ENCODE measurements around the gene VWA5A. TPM values are rescaled to one million over a fixed set of nuclear protein-coding genes. Genes with fewer than 3 reads are reported as not detected.

VWA5A gene
- total RNA-seq, 1 donor from 2014 or later = 8.7 TPM

DNA sequence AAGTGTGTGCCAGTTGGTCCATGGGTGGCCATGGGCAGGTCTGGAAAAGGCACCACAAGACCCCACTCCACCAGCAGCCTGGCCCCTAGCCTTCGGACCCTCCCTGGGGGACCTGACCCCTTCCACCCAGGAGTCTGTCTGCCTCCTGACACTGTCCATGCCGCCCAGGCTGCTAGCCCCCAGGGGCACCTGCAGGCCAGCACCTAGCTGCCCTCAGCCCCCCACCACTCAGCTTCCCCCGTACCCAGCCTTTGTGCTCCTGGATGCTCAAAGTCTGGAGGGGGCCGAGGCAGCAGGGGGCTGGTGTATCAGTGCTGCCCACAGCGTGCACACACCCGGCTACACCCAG, 39.8 kb upstream of the VWA5A start:
- Mint-ChIP-seq H3K4me3 (ENCODE audit: unreplicated experiment) (no peak overlapping the region), H3K36me3 (ENCODE audit: low read depth, unreplicated experiment) (no peaks in the 10 kb centered on the region), H3K27ac (ENCODE audit: unreplicated experiment) (no peak overlapping the region), H3K4me1 (ENCODE audit: low read depth, unreplicated experiment) (peaks cover 3% of the 10 kb centered on the region), H3K9me3 (ENCODE audit: unreplicated experiment) (peaks cover 4% of the 10 kb centered on the region), H3K27me3 (ENCODE audit: low read depth, unreplicated experiment) (no peaks in the 10 kb centered on the region)
- no peaks in the 10 kb centered on the region for H3K27me3 ChIP-seq (ENCODE audit: insufficient read depth, low read length)
- no peaks in the 10 kb centered on the region for H3K79me2 ChIP-seq (ENCODE audit: insufficient read depth, low read length)
- FAIRE-seq (no peak), DNase-seq (ENCODE audit: low read depth) (no peak)
- H3K4me2 ChIP-seq (ENCODE audit: low read length) = peak overlapping the region; percentile 90
- peak overlapping the region; percentile 87 for H2AFZ ChIP-seq (ENCODE audit: low read depth, low read length)
- no peaks in the 10 kb centered on the region for H3K36me3 ChIP-seq (ENCODE audit: insufficient read depth, low read length)
- H4K20me1 ChIP-seq (ENCODE audit: insufficient read depth, low read length) = no peaks in the 10 kb centered on the region
- H3K9me3 ChIP-seq (ENCODE audit: insufficient read depth, low read depth, low read length) = no peaks in the 10 kb centered on the region
- no peak overlapping the region for H3K27ac ChIP-seq (ENCODE audit: low read depth, low read length)
- H3K4me3 ChIP-seq (ENCODE audit: insufficient read depth, low read depth, low read length) = no peak overlapping the region
- TF ChIP-seq EZH2 (IDR thresholded peaks at IDR 0.05; ENCODE audit: insufficient read depth, low read length) = no peak
- TF ChIP-seq, protein P1, sequence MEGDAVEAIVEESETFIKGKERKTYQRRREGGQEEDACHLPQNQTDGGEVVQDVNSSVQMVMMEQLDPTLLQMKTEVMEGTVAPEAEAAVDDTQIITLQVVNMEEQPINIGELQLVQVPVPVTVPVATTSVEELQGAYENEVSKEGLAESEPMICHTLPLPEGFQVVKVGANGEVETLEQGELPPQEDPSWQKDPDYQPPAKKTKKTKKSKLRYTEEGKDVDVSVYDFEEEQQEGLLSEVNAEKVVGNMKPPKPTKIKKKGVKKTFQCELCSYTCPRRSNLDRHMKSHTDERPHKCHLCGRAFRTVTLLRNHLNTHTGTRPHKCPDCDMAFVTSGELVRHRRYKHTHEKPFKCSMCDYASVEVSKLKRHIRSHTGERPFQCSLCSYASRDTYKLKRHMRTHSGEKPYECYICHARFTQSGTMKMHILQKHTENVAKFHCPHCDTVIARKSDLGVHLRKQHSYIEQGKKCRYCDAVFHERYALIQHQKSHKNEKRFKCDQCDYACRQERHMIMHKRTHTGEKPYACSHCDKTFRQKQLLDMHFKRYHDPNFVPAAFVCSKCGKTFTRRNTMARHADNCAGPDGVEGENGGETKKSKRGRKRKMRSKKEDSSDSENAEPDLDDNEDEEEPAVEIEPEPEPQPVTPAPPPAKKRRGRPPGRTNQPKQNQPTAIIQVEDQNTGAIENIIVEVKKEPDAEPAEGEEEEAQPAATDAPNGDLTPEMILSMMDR (IDR thresholded peaks at IDR 0.05; ENCODE audit: insufficient read depth, low read depth, low read length) = no peak
- H3K9ac ChIP-seq (ENCODE audit: low read length) = no peak overlapping the region
- no peaks in the 10 kb centered on the region for H3K4me1 ChIP-seq (ENCODE audit: insufficient read depth, low read length)

DNA sequence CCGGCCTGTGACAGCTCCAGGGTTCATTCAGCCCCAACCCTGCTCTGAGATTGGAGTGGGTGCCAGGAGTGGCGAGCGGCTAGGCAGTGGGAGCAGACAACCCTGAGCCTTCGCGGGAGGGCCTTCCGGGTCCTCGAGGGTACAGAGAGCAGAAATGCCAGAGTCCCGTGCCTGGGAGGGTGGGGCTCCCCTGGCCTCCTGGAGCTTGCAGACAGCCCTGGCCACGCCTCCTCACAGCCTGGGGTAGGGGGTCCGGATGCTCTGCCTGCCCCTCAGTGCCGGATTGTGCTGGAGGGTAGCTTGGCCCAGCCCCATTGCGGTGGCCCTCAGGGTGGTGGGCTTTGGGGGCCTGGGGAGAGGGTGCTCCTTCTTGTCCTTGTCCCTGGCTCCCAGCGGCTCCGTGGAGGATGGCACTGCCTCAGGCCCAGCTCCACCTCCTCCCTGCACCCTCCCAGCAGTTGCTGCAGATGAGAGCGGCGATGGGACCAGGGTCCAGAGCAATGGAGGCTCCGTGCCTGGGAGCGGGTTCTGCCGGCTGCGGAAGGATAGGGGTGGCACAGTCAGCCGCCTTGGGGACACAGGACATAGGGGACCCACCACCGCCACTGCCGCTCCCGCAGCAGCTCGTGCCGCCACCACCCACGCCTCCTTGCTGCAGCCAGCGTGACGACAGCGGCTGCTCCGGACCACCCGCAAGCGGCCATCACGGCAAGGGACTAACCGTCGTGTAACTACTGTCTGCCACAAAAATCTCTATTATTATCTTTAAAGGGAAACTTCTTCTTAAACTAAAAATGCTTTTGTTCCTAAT, 39.2 kb upstream of the VWA5A start:
- H4K20me1 ChIP-seq (ENCODE audit: insufficient read depth, low read length) = no peaks in the 10 kb centered on the region
- no peak overlapping the region for H3K27ac ChIP-seq (ENCODE audit: low read depth, low read length)
- H3K36me3 ChIP-seq (ENCODE audit: insufficient read depth, low read length) = no peaks in the 10 kb centered on the region
- no peak for DNase-seq (ENCODE audit: low read depth)
- Mint-ChIP-seq H3K27me3 (ENCODE audit: low read depth, unreplicated experiment) (no peaks in the 10 kb centered on the region), H3K27ac (ENCODE audit: unreplicated experiment) (no peak overlapping the region), H3K4me3 (ENCODE audit: unreplicated experiment) (no peak overlapping the region), H3K4me1 (ENCODE audit: low read depth, unreplicated experiment) (peaks cover 4% of the 10 kb centered on the region), H3K9me3 (ENCODE audit: unreplicated experiment) (peaks cover 4% of the 10 kb centered on the region), H3K36me3 (ENCODE audit: low read depth, unreplicated experiment) (no peaks in the 10 kb centered on the region)
- no peaks in the 10 kb centered on the region for H3K27me3 ChIP-seq (ENCODE audit: insufficient read depth, low read length)
- H3K9me3 ChIP-seq (ENCODE audit: insufficient read depth, low read depth, low read length) = no peaks in the 10 kb centered on the region
- peak overlapping the region; percentile 87 for H2AFZ ChIP-seq (ENCODE audit: low read depth, low read length)
- TF ChIP-seq EZH2 (IDR thresholded peaks at IDR 0.05; ENCODE audit: insufficient read depth, low read length) = peak; percentile 65
- TF ChIP-seq, protein P1 (IDR thresholded peaks at IDR 0.05; ENCODE audit: insufficient read depth, low read depth, low read length) = no peak
- FAIRE-seq = no peak
- H3K4me1 ChIP-seq (ENCODE audit: insufficient read depth, low read length) = no peaks in the 10 kb centered on the region
- H3K4me3 ChIP-seq (ENCODE audit: insufficient read depth, low read depth, low read length) = peak overlapping the region; percentile 54
- H3K4me2 ChIP-seq (ENCODE audit: low read length) = peak overlapping the region; percentile 90
- no peaks in the 10 kb centered on the region for H3K79me2 ChIP-seq (ENCODE audit: insufficient read depth, low read length)
- H3K9ac ChIP-seq (ENCODE audit: low read length) = peak overlapping the region; percentile 43

DNA sequence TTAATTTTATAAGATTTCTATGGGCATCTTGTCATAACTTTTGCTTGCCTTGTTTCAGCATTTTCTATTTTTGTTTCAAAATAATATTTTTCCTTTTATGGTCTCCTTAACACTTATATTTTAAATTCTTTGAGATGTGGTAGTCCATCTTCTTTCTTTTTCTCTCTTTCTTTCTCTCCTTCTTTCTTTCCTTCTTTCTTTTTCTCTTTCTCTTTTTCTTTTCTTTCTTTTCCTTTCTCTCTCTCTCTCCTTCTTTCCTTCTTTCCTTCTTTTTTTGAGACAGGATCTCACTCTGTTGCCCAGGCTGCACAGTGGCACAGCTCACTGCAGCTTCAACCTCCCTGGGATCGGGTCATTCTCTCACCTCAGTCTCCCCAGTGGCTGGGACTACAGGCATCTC, 38.0 kb upstream of the VWA5A start:
- no peak for FAIRE-seq
- no peaks in the 10 kb centered on the region for H3K36me3 ChIP-seq (ENCODE audit: insufficient read depth, low read length)
- DNase-seq (ENCODE audit: low read depth) = no peak
- H3K27me3 ChIP-seq (ENCODE audit: insufficient read depth, low read length) = no peaks in the 10 kb centered on the region
- Mint-ChIP-seq H3K4me3 (ENCODE audit: unreplicated experiment) (no peak overlapping the region), H3K9me3 (ENCODE audit: unreplicated experiment) (peaks cover 4% of the 10 kb centered on the region), H3K27ac (ENCODE audit: unreplicated experiment) (no peak overlapping the region), H3K27me3 (ENCODE audit: low read depth, unreplicated experiment) (no peaks in the 10 kb centered on the region), H3K4me1 (ENCODE audit: low read depth, unreplicated experiment) (peaks cover 7% of the 10 kb centered on the region), H3K36me3 (ENCODE audit: low read depth, unreplicated experiment) (no peaks in the 10 kb centered on the region)
- H3K79me2 ChIP-seq (ENCODE audit: insufficient read depth, low read length) = no peaks in the 10 kb centered on the region
- no peaks in the 10 kb centered on the region for H3K9me3 ChIP-seq (ENCODE audit: insufficient read depth, low read depth, low read length)
- no peaks in the 10 kb centered on the region for H3K4me1 ChIP-seq (ENCODE audit: insufficient read depth, low read length)
- H3K4me3 ChIP-seq (ENCODE audit: insufficient read depth, low read depth, low read length) = no peak overlapping the region
- TF ChIP-seq, protein P1 (IDR thresholded peaks at IDR 0.05; ENCODE audit: insufficient read depth, low read depth, low read length) = no peak
- no peak for TF ChIP-seq EZH2 (IDR thresholded peaks at IDR 0.05; ENCODE audit: insufficient read depth, low read length)
- no peak overlapping the region for H2AFZ ChIP-seq (ENCODE audit: low read depth, low read length)
- no peaks in the 10 kb centered on the region for H4K20me1 ChIP-seq (ENCODE audit: insufficient read depth, low read length)
- H3K27ac ChIP-seq (ENCODE audit: low read depth, low read length) = no peak overlapping the region
- no peak overlapping the region for H3K9ac ChIP-seq (ENCODE audit: low read length)
- H3K4me2 ChIP-seq (ENCODE audit: low read length) = no peak overlapping the region

Measured in astrocyte (in vitro differentiated cells and primary cell).